Testis (tissue), 2 donors: Measurements from ENCODE around the gene XRCC4.

Source experiments
- POLR2A ChIP-seq: fragments of 450-650 bp; IDR thresholded peaks from one replicate; pipeline ENCODE4 v1.6.1; 2017; ENCODE audit warnings: antibody characterized with exemption, mild to moderate bottlenecking, moderate library complexity
- TF ChIP-seq, protein P1 (sequence below), 3 experiments: fragments of 450-650 bp in 2 of 3; fragments of 200-600 bp in 1 of 3; sonication (generic) in 1 of 3; IDR thresholded peaks; one replicate each; pipeline ENCODE4 v1.5.1; 2016 to 2019; ENCODE audit warnings: antibody characterized with exemption in 3 of 3, mild to moderate bottlenecking in 2 of 3, moderate library complexity in 1 of 3

DNA sequence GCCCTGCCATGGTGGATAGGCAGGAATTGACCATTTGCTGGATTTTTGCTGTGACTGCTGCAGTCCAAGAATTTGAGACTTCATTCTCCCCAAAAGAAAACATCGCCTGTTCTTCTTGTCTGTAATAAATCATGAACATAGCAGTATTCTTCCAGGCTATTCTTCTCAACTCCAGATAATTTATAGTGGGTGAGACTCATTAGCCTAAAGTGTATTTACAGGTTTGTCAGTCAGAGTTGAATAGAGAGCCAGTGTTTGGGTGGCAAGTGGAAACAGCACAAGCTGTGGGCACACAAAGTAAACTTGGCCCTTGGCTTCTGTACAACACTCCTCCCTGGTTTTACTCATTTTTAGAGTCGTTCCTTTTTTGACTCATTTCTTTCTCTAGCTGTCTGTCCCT is 266.0 kb downstream of the XRCC4 start:
- TF ChIP-seq, protein P1, sequence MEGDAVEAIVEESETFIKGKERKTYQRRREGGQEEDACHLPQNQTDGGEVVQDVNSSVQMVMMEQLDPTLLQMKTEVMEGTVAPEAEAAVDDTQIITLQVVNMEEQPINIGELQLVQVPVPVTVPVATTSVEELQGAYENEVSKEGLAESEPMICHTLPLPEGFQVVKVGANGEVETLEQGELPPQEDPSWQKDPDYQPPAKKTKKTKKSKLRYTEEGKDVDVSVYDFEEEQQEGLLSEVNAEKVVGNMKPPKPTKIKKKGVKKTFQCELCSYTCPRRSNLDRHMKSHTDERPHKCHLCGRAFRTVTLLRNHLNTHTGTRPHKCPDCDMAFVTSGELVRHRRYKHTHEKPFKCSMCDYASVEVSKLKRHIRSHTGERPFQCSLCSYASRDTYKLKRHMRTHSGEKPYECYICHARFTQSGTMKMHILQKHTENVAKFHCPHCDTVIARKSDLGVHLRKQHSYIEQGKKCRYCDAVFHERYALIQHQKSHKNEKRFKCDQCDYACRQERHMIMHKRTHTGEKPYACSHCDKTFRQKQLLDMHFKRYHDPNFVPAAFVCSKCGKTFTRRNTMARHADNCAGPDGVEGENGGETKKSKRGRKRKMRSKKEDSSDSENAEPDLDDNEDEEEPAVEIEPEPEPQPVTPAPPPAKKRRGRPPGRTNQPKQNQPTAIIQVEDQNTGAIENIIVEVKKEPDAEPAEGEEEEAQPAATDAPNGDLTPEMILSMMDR (IDR thresholded peaks at IDR 0.05), result no peak
- no peak for TF ChIP-seq POLR2A
